Astrocyte of the cerebellum (primary cell): ENCODE measurements around the gene OGN.

Experiments used
- DNase-seq: peaks from one replicate; pipeline ENCODE4 v3.0.0-alpha.2; 2011; ENCODE audit warnings: low read depth
- H3K4me3 ChIP-seq: 2 replicates; pipeline ENCODE4 v1.5.1; 2011; ENCODE audit warnings: mild to moderate bottlenecking, low read depth, low read length, moderate library complexity
- CTCF ChIP-seq: IDR thresholded peaks from 2 replicates; pipeline ENCODE4 v1.5.1; 2012; ENCODE audit warnings: low read length, low read depth, moderate library complexity, mild to moderate bottlenecking; ENCODE audit errors: missing control alignments
- in situ Hi-C: cut with HindIII; loops from 2 replicates; pipeline ENCODE4 v1.10.0; 2017; ENCODE audit warnings: low sequenced_read_pairs

The OGN gene

GRCh38 chr9:92435263-92435662 is 30.9 kb upstream of the OGN start:
- no peak for TF ChIP-seq CTCF
- no peak for DNase-seq
- no peak overlapping the region for H3K4me3 ChIP-seq
- in situ Hi-C loops, result no loop called here

- in situ Hi-C loops, result no loop called here
- DNase-seq, result no peak
- H3K4me3 ChIP-seq, result no peak overlapping the region
- TF ChIP-seq CTCF, result no peak
These were observed 28.7 kb upstream of the OGN start for GRCh38 chr9:92432972-92433548.

- in situ Hi-C loops, result no loop called here
- no peak overlapping the region for H3K4me3 ChIP-seq
- no peak for TF ChIP-seq CTCF
- no peak for DNase-seq
These were observed 28.0 kb upstream of the OGN start for GRCh38 chr9:92432350-92432749.

- no peak for DNase-seq
- in situ Hi-C loops, result no loop called here
- H3K4me3 ChIP-seq, result no peak overlapping the region
- no peak for TF ChIP-seq CTCF
These were observed 25.5 kb upstream of the OGN start for GRCh38 chr9:92429836-92430235.

- TF ChIP-seq CTCF, result no peak
- in situ Hi-C loops, result no loop called here
- no peak overlapping the region for H3K4me3 ChIP-seq
- no peak for DNase-seq
These were observed 22.2 kb upstream of the OGN start for GRCh38 chr9:92426501-92427145.

- no peak overlapping the region for H3K4me3 ChIP-seq
- in situ Hi-C loops, result no loop called here
- DNase-seq, result no peak
- no peak for TF ChIP-seq CTCF
These were observed 21.1 kb upstream of the OGN start for GRCh38 chr9:92425474-92425873.
